Neural crest cell (in vitro differentiated cells): ENCODE results near the gene PXDN. TPM values are rescaled to one million over a fixed set of nuclear protein-coding genes. Genes with fewer than 3 reads are reported as not detected.

ENCODE experiments used
- DNase-seq: peaks from one replicate; pipeline ENCODE4 v3.0.0; 2021; ENCODE audit warnings: low read depth, mixed read lengths, low spot score
- H3K27ac Mint-ChIP-seq: one replicate; pipeline ENCODE4 v1.8.0; 2021; ENCODE audit warnings: mild to moderate bottlenecking, mixed read lengths; ENCODE audit not compliant: unreplicated experiment
- H3K27me3 Mint-ChIP-seq: 2 replicates; pipeline ENCODE4 v1.8.0; 2021; ENCODE audit warnings: low read depth, mild to moderate bottlenecking, mixed read lengths
- H3K36me3 Mint-ChIP-seq: 2 replicates; pipeline ENCODE4 v1.8.0; 2021; ENCODE audit warnings: low read depth, mild to moderate bottlenecking, mixed read lengths
- H3K4me1 Mint-ChIP-seq: 2 replicates; pipeline ENCODE4 v1.8.0; 2021; ENCODE audit warnings: mixed read lengths
- H3K4me3 Mint-ChIP-seq: one replicate; pipeline ENCODE4 v1.8.0; 2021; ENCODE audit warnings: mild to moderate bottlenecking, mixed read lengths
- H3K9me3 Mint-ChIP-seq: 2 replicates; pipeline ENCODE4 v1.8.0; 2021; ENCODE audit warnings: mixed read lengths
- total RNA-seq: library from RNA; stranded (reverse); gene quantifications from 2 replicates; pipeline ENCODE4 v1.2.1, GENCODE V29; 2021
- TF ChIP-seq, protein P1 (sequence below): fragments of 200-600 bp; sonication (generic); conservative IDR thresholded peaks from 2 replicates; pipeline ENCODE4 v1.5.0; 2021; ENCODE audit warnings: antibody characterized with exemption, mild to moderate bottlenecking

PXDN gene
- total RNA-seq, 1 donor from 2014 or later, result 218 TPM

DNA sequence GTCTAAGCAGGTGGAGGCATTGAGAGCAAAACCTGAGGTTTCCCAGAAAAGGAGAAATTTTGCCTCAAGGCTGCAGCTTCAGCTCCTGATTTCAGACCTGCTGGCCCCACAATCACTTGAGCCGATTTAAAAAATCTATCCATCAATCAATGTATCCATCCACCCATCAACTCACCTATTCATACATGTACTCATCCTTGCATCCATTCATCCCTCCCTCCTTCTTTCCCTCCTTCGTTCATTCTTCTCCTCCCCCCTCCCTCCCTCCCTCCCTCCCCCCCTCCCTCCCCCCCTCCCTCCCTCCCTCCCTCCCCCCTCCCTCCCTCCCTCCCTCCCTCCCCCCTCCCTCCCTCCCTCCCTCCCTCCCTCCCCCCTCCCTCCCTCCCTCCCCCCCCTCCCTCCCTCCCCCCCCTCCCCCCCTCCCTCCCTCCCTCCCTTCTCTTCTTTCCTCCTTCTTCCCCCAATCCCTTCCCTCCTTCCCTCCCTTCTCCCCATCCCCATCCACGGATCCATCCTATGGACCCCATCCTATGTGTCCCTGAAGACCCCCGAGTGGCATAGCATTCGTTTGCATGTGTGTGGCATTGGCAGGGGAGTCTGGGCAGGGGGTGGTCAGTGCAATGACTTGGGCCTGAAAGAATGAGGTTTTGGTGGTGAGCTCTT is 6.1 kb upstream of the PXDN start:
- H3K4me1 Mint-ChIP-seq, result peaks cover 12% of the 10 kb centered on the region
- TF ChIP-seq, protein P1, sequence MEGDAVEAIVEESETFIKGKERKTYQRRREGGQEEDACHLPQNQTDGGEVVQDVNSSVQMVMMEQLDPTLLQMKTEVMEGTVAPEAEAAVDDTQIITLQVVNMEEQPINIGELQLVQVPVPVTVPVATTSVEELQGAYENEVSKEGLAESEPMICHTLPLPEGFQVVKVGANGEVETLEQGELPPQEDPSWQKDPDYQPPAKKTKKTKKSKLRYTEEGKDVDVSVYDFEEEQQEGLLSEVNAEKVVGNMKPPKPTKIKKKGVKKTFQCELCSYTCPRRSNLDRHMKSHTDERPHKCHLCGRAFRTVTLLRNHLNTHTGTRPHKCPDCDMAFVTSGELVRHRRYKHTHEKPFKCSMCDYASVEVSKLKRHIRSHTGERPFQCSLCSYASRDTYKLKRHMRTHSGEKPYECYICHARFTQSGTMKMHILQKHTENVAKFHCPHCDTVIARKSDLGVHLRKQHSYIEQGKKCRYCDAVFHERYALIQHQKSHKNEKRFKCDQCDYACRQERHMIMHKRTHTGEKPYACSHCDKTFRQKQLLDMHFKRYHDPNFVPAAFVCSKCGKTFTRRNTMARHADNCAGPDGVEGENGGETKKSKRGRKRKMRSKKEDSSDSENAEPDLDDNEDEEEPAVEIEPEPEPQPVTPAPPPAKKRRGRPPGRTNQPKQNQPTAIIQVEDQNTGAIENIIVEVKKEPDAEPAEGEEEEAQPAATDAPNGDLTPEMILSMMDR, result no peak
- H3K36me3 Mint-ChIP-seq, result peaks cover 12% of the 10 kb centered on the region
- no peaks in the 10 kb centered on the region for H3K9me3 Mint-ChIP-seq
- H3K27ac Mint-ChIP-seq, result no peak overlapping the region
- peaks cover 10% of the 10 kb centered on the region for H3K27me3 Mint-ChIP-seq
- H3K4me3 Mint-ChIP-seq, result peak overlapping the region; percentile 76
- no peak for DNase-seq

DNA sequence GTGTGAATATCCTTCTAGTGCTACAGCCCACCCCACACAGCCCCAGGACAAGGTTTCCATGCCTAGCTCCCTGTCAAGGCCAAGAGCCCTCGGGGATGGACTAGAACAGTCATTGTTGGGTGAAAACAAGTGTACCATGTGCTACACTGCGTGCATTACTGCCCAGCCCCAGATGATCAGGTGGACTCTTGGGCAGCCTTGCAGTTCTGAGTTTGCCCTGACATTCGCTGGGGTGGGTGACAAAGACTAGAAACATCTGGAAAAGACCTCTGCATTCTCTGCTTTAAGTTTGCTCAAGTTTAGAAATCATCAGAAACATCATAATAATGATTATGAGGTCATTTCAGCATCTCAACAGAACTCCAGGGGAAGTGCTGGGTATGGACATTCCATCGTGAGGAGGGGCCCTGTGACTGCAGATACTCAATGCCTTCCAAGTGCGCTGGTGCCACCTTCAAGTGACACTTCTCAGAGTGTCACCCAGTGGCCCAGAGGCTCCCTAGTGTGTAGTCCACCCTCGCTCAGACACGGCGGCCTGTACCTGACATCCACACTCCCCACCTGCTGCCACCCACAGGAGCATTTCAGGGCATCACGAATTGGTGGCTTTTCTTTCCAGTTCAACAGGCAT is 5.3 kb upstream of the PXDN start:
- H3K4me1 Mint-ChIP-seq, result peaks cover 16% of the 10 kb centered on the region
- TF ChIP-seq, protein P1, result no peak
- H3K9me3 Mint-ChIP-seq, result no peaks in the 10 kb centered on the region
- no peak for DNase-seq
- peak overlapping the region; percentile 76 for H3K4me3 Mint-ChIP-seq
- H3K27ac Mint-ChIP-seq, result no peak overlapping the region
- H3K27me3 Mint-ChIP-seq, result peaks cover 12% of the 10 kb centered on the region
- peaks cover 12% of the 10 kb centered on the region for H3K36me3 Mint-ChIP-seq

DNA sequence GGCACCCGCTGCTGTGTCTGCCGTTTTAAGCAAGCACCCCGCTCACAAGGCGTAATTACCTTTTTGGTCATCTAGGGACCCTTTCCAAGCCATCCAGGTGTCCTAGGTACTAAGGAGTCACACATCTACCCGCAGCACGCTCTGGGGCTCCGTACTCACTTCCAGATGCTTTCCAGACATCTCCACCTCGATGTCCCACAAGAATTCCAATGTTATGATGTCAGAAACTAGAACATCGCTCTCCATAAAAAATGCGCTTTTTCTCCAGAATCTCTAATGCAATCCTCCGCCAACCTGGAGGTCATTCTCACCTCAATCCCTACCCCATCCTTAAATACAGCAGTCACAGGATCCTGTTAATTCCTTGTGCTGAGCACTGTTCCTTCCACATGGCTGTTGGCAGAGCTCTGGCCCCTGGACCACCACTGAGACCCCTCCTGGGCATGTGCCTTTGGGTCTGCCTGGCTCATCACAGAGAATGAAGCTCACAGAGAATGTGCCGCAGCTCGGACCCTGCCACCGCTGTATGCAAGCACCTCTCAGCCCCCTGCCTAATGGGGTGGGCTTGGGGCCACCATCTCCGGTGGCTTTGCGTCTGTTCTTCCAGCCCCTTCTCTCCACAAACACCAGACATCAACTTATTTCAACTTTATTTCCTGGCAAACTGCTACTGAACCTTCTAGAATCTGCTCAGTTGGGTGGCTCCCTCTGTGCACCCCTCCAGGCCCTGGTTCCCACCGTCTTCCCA is 4.6 kb upstream of the PXDN start:
- Mint-ChIP-seq H3K4me1 (peaks cover 16% of the 10 kb centered on the region), H3K27me3 (peaks cover 12% of the 10 kb centered on the region), H3K4me3 (peak overlapping the region; percentile 76), H3K9me3 (no peaks in the 10 kb centered on the region), H3K27ac (no peak overlapping the region), H3K36me3 (peaks cover 12% of the 10 kb centered on the region)
- no peak for DNase-seq
- TF ChIP-seq, protein P1, result no peak

DNA sequence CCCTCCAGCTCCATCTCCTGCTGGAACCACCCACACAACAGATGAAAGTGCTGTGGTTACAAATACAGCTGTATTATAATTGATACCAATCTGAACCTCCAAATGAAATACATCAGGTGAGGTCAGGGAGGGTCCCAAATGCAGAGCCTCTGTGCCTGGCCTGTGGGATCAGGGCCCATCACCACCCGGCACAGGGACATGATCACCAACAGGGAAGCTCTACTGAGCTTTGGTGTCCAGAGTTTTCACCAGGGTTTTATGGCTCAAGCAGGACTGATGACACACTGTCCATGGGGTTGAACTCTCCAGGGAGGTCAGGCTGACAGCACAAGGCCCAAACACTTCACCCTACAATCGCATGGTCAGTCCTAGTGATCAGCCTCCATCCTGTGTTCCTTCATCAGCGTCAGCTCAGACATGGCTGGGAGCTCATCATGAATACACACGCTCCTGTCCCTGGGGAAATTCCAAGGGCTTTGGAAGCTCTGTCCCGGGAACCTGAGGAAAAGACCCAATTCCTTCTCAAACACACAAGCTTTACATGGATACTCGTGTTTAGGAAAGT is 3.9 kb upstream of the PXDN start:
- Mint-ChIP-seq H3K9me3 (no peaks in the 10 kb centered on the region), H3K4me1 (peaks cover 16% of the 10 kb centered on the region), H3K27me3 (peaks cover 12% of the 10 kb centered on the region), H3K27ac (no peak overlapping the region), H3K36me3 (peaks cover 12% of the 10 kb centered on the region), H3K4me3 (peak overlapping the region; percentile 70)
- DNase-seq, result no peak
- TF ChIP-seq, protein P1, result no peak

DNA sequence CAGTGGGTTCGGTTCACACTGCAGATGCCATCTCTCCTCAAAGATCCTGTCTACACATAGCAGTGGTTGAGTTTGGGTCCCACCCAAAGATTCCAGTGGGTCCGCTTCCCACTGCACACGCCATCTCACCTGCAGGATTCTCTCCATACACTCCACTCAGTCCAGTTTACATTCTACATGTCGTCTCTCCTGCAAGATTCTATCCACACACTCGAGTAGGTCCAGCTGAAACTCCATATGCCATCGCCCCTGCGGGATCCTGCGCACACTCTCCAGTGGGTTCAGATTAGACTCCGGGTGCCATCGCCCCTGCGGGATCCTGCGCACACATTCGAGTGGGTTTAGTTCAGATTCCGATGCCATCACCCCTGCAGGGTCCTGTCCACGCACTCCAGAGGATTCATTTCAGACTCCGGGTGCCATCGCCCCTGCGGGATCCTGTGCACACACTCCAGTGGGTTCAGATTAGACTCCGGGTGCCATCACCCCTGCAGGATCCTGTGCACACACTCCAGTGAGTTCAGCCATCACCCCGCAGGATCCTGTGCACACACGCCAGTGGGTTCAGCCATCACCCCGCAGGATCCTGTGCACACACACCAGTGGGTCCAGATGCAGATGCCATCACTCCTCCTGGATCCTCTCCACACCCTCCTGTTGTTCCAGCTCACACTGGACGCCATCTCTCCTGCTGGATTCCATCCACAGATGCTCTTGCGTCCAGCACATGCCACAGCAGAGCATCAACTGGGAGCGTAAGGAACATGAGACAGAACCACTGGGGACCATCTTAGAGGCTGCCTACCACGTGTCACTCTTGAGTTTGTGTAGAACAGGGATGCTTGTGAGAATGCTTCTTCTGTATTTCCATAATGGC is 3.0 kb upstream of the PXDN start:
- TF ChIP-seq, protein P1, result no peak
- Mint-ChIP-seq H3K27ac (peak overlapping the region; percentile 53), H3K27me3 (peaks cover 16% of the 10 kb centered on the region), H3K4me1 (peaks cover 24% of the 10 kb centered on the region), H3K4me3 (peak overlapping the region; percentile 83), H3K9me3 (no peaks in the 10 kb centered on the region), H3K36me3 (peaks cover 12% of the 10 kb centered on the region)
- no peak for DNase-seq
